CD8-positive, alpha-beta memory T cell (primary cell): ENCODE measurements around the gene PHF21A. TPM values are rescaled to one million over a fixed set of nuclear protein-coding genes. Genes with fewer than 3 reads are reported as not detected.
"Not testable (repeated sequence)": the region's sequence is repeated elsewhere in the genome, so short reads cannot be mapped to it uniquely, and the experiment has no call there.

Source experiments
- CTCF ChIA-PET: fragments of 350-600 bp; sonication (Branson Sonifier 250); formaldehyde crosslinking; loops from one replicate; lab custom pipeline; 2021; ENCODE audit warnings: antibody characterized with exemption; lab: Charles Lee
- POLR2A ChIA-PET: fragments of 350-600 bp; sonication (Branson Sonifier 250); formaldehyde crosslinking; loops from one replicate; lab custom pipeline; 2021; ENCODE audit warnings: antibody characterized with exemption; lab: Charles Lee
- DNase-seq, 5 donors: peaks; one replicate each; pipeline versions ENCODE4 v3.0.0 to v3.0.0-alpha.2; 2020 to 2022; ENCODE audit warnings: mixed read lengths in 1 of 5
- H3K27ac ChIP-seq: one replicate; pipeline ENCODE4 v1.7.0; 2013; ENCODE audit warnings: low read depth, mild to moderate bottlenecking, low read length, moderate library complexity
- H3K27me3 ChIP-seq: 2 replicates; pipeline ENCODE4 v1.7.0; 2013; ENCODE audit warnings: low read length, mild to moderate bottlenecking; ENCODE audit not compliant: insufficient read depth, poor library complexity, severe bottlenecking
- H3K36me3 ChIP-seq: 2 replicates; pipeline ENCODE4 v1.7.0; 2013; ENCODE audit warnings: mild to moderate bottlenecking, low read length, moderate library complexity; ENCODE audit not compliant: insufficient read depth
- H3K4me1 ChIP-seq: 2 replicates; pipeline ENCODE4 v1.7.0; 2013; ENCODE audit warnings: mild to moderate bottlenecking, low read length, moderate library complexity; ENCODE audit not compliant: insufficient read depth
- H3K4me3 ChIP-seq: 2 replicates; pipeline ENCODE4 v1.7.0; 2013; ENCODE audit warnings: mild to moderate bottlenecking, low read length
- H3K9me3 ChIP-seq: 2 replicates; pipeline ENCODE4 v1.7.0; 2013; ENCODE audit warnings: mild to moderate bottlenecking, low read length
- H3K27ac Mint-ChIP-seq, 8 donors: one replicate each; pipeline ENCODE4 v1.8.0; 2020 to 2021; ENCODE audit warnings: mixed read lengths in 8 of 8, mild to moderate bottlenecking in 6 of 8, inconsistent platforms in 3 of 8, moderate library complexity in 3 of 8
- H3K27me3 Mint-ChIP-seq, 2 donors: one replicate each; pipeline ENCODE4 v1.8.0; 2020 to 2021; ENCODE audit warnings: mixed read lengths in 2 of 2, mild to moderate bottlenecking in 1 of 2, moderate library complexity in 1 of 2
- H3K36me3 Mint-ChIP-seq, 3 donors: one replicate each; pipeline ENCODE4 v1.8.0; 2020 to 2021; ENCODE audit warnings: mixed read lengths in 3 of 3, inconsistent platforms in 1 of 3, mild to moderate bottlenecking in 1 of 3
- H3K4me1 Mint-ChIP-seq, 3 donors: one replicate each; pipeline ENCODE4 v1.8.0; 2020 to 2021; ENCODE audit warnings: mixed read lengths in 3 of 3, inconsistent platforms in 1 of 3, mild to moderate bottlenecking in 1 of 3
- H3K4me3 Mint-ChIP-seq, 7 donors: one replicate each; pipeline ENCODE4 v1.8.0; 2020 to 2021; ENCODE audit warnings: mixed read lengths in 7 of 7, mild to moderate bottlenecking in 6 of 7, moderate library complexity in 4 of 7, inconsistent platforms in 2 of 7
- H3K9me3 Mint-ChIP-seq, 5 donors: one replicate each; pipeline ENCODE4 v1.8.0; 2020 to 2022; ENCODE audit warnings: mixed read lengths in 5 of 5, mild to moderate bottlenecking in 3 of 5, moderate library complexity in 2 of 5, inconsistent platforms in 1 of 5
- polyA plus RNA-seq: library from polyadenylated mRNA; unstranded; fragments of 300-500 nt; fragmentation: Illumina TruSeq; gene quantifications from one replicate; pipeline ENCODE4 v1.2.3, GENCODE V29; 2021
- total RNA-seq, 2 experiments: library from RNA; stranded (reverse); gene quantifications; one replicate each; pipeline ENCODE4 v1.2.3, GENCODE V29; 2021

PHF21A gene
- total and polyA plus RNA-seq, 3 experiments from 2014 or later = 14.1 to 33.5 (median 30.5) TPM

DNA sequence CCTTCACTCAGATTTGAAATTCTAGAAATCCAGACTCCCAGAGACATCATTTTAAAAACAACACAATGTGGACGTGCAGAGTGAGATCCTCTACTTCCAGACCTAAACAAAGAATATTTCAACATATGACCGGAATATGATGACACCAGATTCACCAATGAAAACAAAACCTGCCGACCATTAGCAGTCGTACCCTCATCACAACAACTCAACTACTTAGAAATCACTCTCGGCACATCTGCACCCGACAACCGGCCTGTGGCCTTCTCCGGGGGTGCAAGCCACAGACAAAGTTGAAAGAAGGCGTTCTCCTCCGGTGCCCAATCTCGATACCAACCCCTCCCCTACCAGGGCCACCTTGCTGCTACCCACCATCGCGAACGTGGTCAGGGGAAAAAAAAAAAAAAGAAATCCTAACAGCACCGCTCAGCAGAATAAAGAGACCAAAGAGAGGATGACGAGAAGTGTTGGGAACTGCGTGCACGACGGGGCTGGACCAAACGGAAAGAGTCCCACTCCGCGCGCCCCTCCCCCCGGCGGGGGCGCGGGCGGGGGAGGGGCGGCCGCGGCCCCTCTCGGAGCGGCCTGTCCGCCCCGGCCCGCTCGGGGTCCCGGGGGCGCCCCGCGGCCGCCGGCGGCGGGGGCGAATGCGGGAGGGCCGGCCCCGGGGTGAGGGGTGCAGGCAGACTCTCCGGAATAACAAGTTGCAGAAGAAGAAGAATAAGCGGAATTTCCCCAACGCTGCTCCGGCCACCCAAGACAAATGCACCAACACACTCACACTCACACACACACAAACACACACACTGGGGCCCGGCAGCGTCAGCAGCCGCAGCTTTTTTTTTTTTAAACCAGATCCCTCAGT, 1.7 kb downstream of the PHF21A start:
- POLR2A ChIA-PET = interaction anchor here (0.6 to 1.4 kb wide), 3 partner anchors 9 to 965 kb away, joined by 3 to 6 read pairs (median 3); no protein-coding TSS in a partner anchor
- no peaks in the 10 kb centered on the region for H3K9me3 ChIP-seq
- Mint-ChIP-seq H3K27ac (peak overlapping the region; percentile 92 to 100 (median 98)), H3K4me3 (peak overlapping the region; percentile 95 to 99 (median 98)), H3K4me1 (peaks cover 47 to 56% (median 53%) of the 10 kb centered on the region in 3 donors), H3K9me3 (no peaks in the 10 kb centered on the region), H3K36me3 (peaks cover 0 to 15% (median 0%) of the 10 kb centered on the region in 3 donors), H3K27me3 (peaks cover 0 to 10% of the 10 kb centered on the region in 2 donors)
- peak; percentile 48 to 78 (median 60) for DNase-seq
- H3K27me3 ChIP-seq = no peaks in the 10 kb centered on the region
- peak overlapping the region; percentile 80 for H3K27ac ChIP-seq
- CTCF ChIA-PET = no interaction called here
- peak overlapping the region; percentile 53 for H3K4me3 ChIP-seq
- H3K36me3 ChIP-seq = no peaks in the 10 kb centered on the region
- H3K4me1 ChIP-seq = peaks cover 29% of the 10 kb centered on the region

DNA sequence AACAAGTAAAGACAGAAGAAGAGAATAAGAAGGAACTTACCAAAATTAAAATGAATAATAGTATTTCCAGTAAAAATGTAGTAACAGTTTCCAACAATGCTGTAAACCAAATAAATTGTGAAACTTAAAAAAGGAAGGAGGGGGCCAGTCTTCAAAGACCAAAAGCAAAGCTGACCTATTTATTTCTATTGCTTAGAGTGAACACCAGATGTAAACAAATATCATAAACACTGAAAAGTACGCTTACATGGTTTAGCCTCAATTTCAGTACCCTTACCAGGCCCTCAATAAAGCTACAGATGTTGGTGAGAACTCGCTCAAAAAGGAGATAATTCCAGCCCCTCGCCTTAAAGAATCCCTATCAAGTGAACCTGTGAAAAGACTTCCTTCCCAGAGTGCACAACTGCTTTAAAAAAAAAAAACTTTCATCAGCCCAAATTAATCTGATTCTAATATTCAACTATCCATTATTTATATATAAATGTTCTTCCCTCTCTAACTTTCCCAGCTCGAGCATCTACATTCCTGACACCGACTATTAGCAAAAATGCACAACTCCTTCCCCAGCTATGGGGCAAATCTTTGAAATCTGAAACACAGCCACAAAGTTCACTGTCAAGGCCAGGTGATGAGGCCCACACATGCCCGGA, 2.4 kb downstream of the PHF21A start:
- H3K36me3 ChIP-seq = no peaks in the 10 kb centered on the region
- H3K27me3 Mint-ChIP-seq = peaks cover 0 to 10% of the 10 kb centered on the region in 2 donors
- peaks cover 35% of the 10 kb centered on the region for H3K4me1 ChIP-seq
- peak overlapping the region; percentile 53 for H3K4me3 ChIP-seq
- no peaks in the 10 kb centered on the region for H3K9me3 ChIP-seq
- H3K9me3 Mint-ChIP-seq = no peaks in the 10 kb centered on the region
- H3K4me1 Mint-ChIP-seq = peaks cover 53 to 63% (median 61%) of the 10 kb centered on the region in 3 donors
- no peaks in the 10 kb centered on the region for H3K27me3 ChIP-seq
- CTCF ChIA-PET = no interaction called here
- H3K27ac ChIP-seq = peak overlapping the region; percentile 80
- POLR2A ChIA-PET = interaction anchor here (0.7 to 1.4 kb wide), 3 partner anchors 20 to 964 kb away, joined by 3 to 6 read pairs (median 3); no protein-coding TSS in a partner anchor
- peak overlapping the region; percentile 92 to 99 (median 98) for H3K27ac Mint-ChIP-seq
- H3K4me3 Mint-ChIP-seq = peak overlapping the region; percentile 95 to 99 (median 98)
- no peak for DNase-seq
- H3K36me3 Mint-ChIP-seq = peaks cover 0 to 15% (median 0%) of the 10 kb centered on the region in 3 donors

- Mint-ChIP-seq H3K4me1 (peaks cover 57 to 70% (median 67%) of the 10 kb centered on the region in 3 donors), H3K27me3 (peaks cover 0 to 10% of the 10 kb centered on the region in 2 donors), H3K27ac (peak overlapping the region; percentile 3 to 98 (median 96)), H3K4me3 (peak overlapping the region; percentile 75 to 99 (median 97)), H3K9me3 (no peaks in the 10 kb centered on the region), H3K36me3 (peaks cover 0 to 15% (median 2%) of the 10 kb centered on the region in 3 donors)
- H3K9me3 ChIP-seq = no peaks in the 10 kb centered on the region
- CTCF ChIA-PET = interaction anchor here (1.2 kb wide), 1 partner anchor 10 kb away, joined by 3 read pairs; no protein-coding TSS in a partner anchor
- no peak for DNase-seq
- POLR2A ChIA-PET = no interaction called here
- peaks cover 35% of the 10 kb centered on the region for H3K4me1 ChIP-seq
- H3K36me3 ChIP-seq = no peaks in the 10 kb centered on the region
- H3K27ac ChIP-seq = peak overlapping the region; percentile 80
- peak overlapping the region; percentile 2 for H3K4me3 ChIP-seq
- H3K27me3 ChIP-seq = no peaks in the 10 kb centered on the region
These were observed 3.4 kb downstream of the PHF21A start for GRCh38 chr11:46117842-46118241.

DNA sequence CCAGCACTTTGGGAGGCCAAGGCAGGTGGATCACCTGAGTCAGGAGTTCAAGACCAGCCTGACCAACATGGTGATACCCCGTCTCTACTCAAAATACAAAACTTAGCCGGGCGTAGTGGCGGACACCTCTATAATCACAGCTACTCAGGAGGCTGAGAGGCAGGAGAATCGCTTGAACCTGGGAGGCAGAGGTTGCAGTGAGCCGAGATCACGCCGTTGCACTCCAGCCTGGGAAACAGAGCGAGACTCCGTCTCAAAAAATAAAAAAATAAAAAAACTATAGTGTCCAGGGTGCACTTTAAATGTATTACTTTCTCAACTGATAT, 4.6 kb downstream of the PHF21A start:
- H3K36me3 ChIP-seq, H3K4me3 ChIP-seq, DNase-seq, H3K9me3 ChIP-seq, H3K27me3 Mint-ChIP-seq, H3K27me3 ChIP-seq, H3K9me3 Mint-ChIP-seq, POLR2A ChIA-PET: not testable (repeated sequence)
- Histone ChIP-seq H3K4me1 (peaks cover 39% of the 10 kb centered on the region), H3K27ac (peak overlapping the region; percentile 11)
- Mint-ChIP-seq H3K4me3 (peak overlapping the region; percentile 3 to 99 (median 56)), H3K27ac (peak overlapping the region; percentile 35 to 98 (median 60)), H3K36me3 (peaks cover 0 to 14% (median 2%) of the 10 kb centered on the region in 3 donors), H3K4me1 (peaks cover 58 to 74% (median 72%) of the 10 kb centered on the region in 3 donors)
- CTCF ChIA-PET = interaction anchor here (1.2 kb wide), 1 partner anchor 10 kb away, joined by 4 read pairs; no protein-coding TSS in a partner anchor

DNA sequence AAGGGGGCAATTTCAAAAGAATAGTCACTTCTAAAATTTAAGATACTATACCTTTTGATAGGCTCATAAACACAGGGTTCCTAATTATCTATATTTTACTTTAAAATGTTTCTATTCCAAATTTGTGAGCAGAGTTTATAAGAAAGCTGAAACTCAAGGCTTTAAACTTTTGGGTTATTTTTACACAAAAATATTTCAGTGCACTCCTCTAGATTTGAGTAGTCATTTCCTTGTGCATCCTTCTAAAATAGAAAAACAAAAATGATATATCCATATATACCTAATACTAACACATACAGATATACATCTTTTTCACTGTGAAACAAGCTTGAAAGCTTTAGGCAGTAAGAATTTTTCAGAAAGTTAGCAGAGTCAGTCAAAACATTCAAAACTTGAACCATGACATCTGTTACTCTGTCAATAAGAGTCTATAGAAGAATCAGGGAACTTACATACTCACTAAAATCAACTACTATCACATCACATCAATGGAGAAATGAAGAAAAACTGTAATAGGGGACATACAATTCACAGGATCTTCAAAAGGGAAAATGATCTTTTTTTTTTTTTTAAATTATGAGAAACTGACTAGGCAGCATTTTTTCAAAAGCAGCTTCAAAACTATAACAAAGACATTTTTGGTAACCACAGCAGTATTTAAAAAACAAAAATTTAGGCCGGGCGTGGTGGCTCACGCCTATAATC, 5.1 kb downstream of the PHF21A start:
- no peaks in the 10 kb centered on the region for H3K27me3 ChIP-seq
- POLR2A ChIA-PET = no interaction called here

DNA sequence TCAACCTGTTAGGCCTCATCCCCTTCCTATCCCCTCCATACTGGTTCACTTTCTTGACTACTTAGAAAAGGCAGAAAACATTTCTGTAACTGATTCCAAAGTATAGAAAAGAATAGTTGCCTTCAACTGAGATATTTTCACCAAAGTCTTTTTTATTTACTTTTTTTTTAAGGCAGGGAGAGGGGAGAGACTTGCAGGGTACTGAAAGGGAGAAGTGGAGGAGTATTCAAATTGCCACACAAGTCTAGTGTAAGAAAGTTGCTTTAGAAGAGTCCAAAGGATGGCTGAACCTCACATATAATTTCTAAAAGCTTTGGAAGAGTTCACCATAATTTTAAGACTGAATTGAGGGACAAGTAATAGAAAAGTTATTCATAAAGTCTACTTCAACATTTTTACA, 6.3 kb downstream of the PHF21A start:
- peaks cover 39% of the 10 kb centered on the region for H3K4me1 ChIP-seq

More for the DNA sequence above, 5.1 kb downstream of the PHF21A start:
- Mint-ChIP-seq H3K4me3 (peak overlapping the region; percentile 38 to 99 (median 57)), H3K27me3 (peaks cover 0 to 10% of the 10 kb centered on the region in 2 donors), H3K27ac (peak overlapping the region; percentile 40 to 98 (median 80)), H3K4me1 (peaks cover 59 to 75% (median 74%) of the 10 kb centered on the region in 3 donors), H3K36me3 (peaks cover 0 to 12% (median 2%) of the 10 kb centered on the region in 3 donors), H3K9me3 (no peaks in the 10 kb centered on the region)
- no peak overlapping the region for H3K4me3 ChIP-seq
- no peak for DNase-seq
- no peaks in the 10 kb centered on the region for H3K9me3 ChIP-seq
- CTCF ChIA-PET = interaction anchor here (1.2 kb wide), 1 partner anchor 11 kb away, joined by 4 read pairs; no protein-coding TSS in a partner anchor
- H3K4me1 ChIP-seq = peaks cover 39% of the 10 kb centered on the region
- peak overlapping the region; percentile 19 for H3K27ac ChIP-seq
- no peaks in the 10 kb centered on the region for H3K36me3 ChIP-seq

GRCh38 chr11:46114378-46114777, 6.9 kb downstream of the PHF21A start:
- H3K4me3 ChIP-seq = no peak overlapping the region
- Mint-ChIP-seq H3K27me3 (peaks cover 0 to 3% of the 10 kb centered on the region in 2 donors), H3K4me3 (peak overlapping the region in 1 of 7 donors; percentile 4), H3K36me3 (peaks cover 0 to 4% (median 2%) of the 10 kb centered on the region in 3 donors), H3K4me1 (peaks cover 57 to 77% (median 77%) of the 10 kb centered on the region in 3 donors), H3K27ac (peak overlapping the region in 3 of 8 donors; percentile 0 to 74 (median 58)), H3K9me3 (no peaks in the 10 kb centered on the region)
- H3K9me3 ChIP-seq = no peaks in the 10 kb centered on the region
- H3K27me3 ChIP-seq = no peaks in the 10 kb centered on the region
- no peaks in the 10 kb centered on the region for H3K36me3 ChIP-seq
- H3K4me1 ChIP-seq = peaks cover 39% of the 10 kb centered on the region
- peak overlapping the region; percentile 19 for H3K27ac ChIP-seq
- ChIA-PET CTCF (interaction anchor here (1.2 kb wide), 1 partner anchor 503 kb away, joined by 3 read pairs; the partner anchor contains the start of gene ATG13), POLR2A (no interaction called here)
- no peak for DNase-seq

More for the DNA sequence above, 6.3 kb downstream of the PHF21A start:
- no peaks in the 10 kb centered on the region for H3K9me3 ChIP-seq
- ChIA-PET POLR2A (interaction anchor here (1.0 kb wide), 1 partner anchor 9 kb away, joined by 3 read pairs; no protein-coding TSS in a partner anchor), CTCF (no interaction called here)
- Mint-ChIP-seq H3K4me1 (peaks cover 59 to 79% (median 79%) of the 10 kb centered on the region in 3 donors), H3K4me3 (peak overlapping the region in 3 of 7 donors; percentile 21 to 44 (median 44)), H3K9me3 (no peaks in the 10 kb centered on the region), H3K27ac (peak overlapping the region; percentile 44 to 91 (median 71)), H3K36me3 (peaks cover 0 to 7% (median 2%) of the 10 kb centered on the region in 3 donors), H3K27me3 (peaks cover 0 to 6% of the 10 kb centered on the region in 2 donors)
- no peaks in the 10 kb centered on the region for H3K27me3 ChIP-seq
- no peak overlapping the region for H3K4me3 ChIP-seq
- DNase-seq = no peak
- H3K27ac ChIP-seq = peak overlapping the region; percentile 19
- no peaks in the 10 kb centered on the region for H3K36me3 ChIP-seq
